ENCODE results near the gene NLRP6.
"Not testable (repeated sequence)": the region's sequence is repeated elsewhere in the genome, so short reads cannot be mapped to it uniquely, and the experiment has no call there.

The NLRP6 gene

GRCh38 chr11:284105-285020 lies 6.2 kb downstream of the NLRP6 start:
- no peaks in the 10 kb centered on the region for H3K79me2 ChIP-seq (ENCODE audit: insufficient read depth, low read depth)
- TF ChIP-seq, protein P1, sequence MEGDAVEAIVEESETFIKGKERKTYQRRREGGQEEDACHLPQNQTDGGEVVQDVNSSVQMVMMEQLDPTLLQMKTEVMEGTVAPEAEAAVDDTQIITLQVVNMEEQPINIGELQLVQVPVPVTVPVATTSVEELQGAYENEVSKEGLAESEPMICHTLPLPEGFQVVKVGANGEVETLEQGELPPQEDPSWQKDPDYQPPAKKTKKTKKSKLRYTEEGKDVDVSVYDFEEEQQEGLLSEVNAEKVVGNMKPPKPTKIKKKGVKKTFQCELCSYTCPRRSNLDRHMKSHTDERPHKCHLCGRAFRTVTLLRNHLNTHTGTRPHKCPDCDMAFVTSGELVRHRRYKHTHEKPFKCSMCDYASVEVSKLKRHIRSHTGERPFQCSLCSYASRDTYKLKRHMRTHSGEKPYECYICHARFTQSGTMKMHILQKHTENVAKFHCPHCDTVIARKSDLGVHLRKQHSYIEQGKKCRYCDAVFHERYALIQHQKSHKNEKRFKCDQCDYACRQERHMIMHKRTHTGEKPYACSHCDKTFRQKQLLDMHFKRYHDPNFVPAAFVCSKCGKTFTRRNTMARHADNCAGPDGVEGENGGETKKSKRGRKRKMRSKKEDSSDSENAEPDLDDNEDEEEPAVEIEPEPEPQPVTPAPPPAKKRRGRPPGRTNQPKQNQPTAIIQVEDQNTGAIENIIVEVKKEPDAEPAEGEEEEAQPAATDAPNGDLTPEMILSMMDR (conservative IDR thresholded peaks at IDR 0.05; ENCODE audit: low read depth, low read length): no peak
- H3K27ac ChIP-seq: no peak overlapping the region
- no peak overlapping the region for H3K4me3 ChIP-seq (IDR thresholded peaks at IDR 0.05; ENCODE audit: insufficient read depth, low read depth, low read length)
- peaks cover 31% of the 10 kb centered on the region for H3K27me3 ChIP-seq (ENCODE audit: insufficient read depth, low read depth)
- no peak overlapping the region for H2AFZ ChIP-seq (ENCODE audit: low read depth)
- no peak overlapping the region for H3K4me2 ChIP-seq
- no peaks in the 10 kb centered on the region for H4K20me1 ChIP-seq (ENCODE audit: insufficient read depth)
- no peak overlapping the region for H3K9ac ChIP-seq
- H3K36me3 ChIP-seq (ENCODE audit: insufficient read depth): no peaks in the 10 kb centered on the region
- H3K4me1 ChIP-seq (ENCODE audit: low read depth, poor library complexity, severe bottlenecking): no peaks in the 10 kb centered on the region

GRCh38 chr11:285021-285893 lies 7.0 kb downstream of the NLRP6 start:
- no peaks in the 10 kb centered on the region for H3K36me3 ChIP-seq (ENCODE audit: insufficient read depth)
- H3K4me2 ChIP-seq: no peak overlapping the region
- H2AFZ ChIP-seq (ENCODE audit: low read depth): no peak overlapping the region
- H3K27me3 ChIP-seq (ENCODE audit: insufficient read depth, low read depth): peaks cover 31% of the 10 kb centered on the region
- TF ChIP-seq, protein P1 (conservative IDR thresholded peaks at IDR 0.05; ENCODE audit: low read depth, low read length): no peak
- no peak overlapping the region for H3K9ac ChIP-seq
- H3K79me2 ChIP-seq (ENCODE audit: insufficient read depth, low read depth): no peaks in the 10 kb centered on the region
- H4K20me1 ChIP-seq (ENCODE audit: insufficient read depth): no peaks in the 10 kb centered on the region
- H3K27ac ChIP-seq: no peak overlapping the region
- H3K4me3 ChIP-seq (IDR thresholded peaks at IDR 0.05; ENCODE audit: insufficient read depth, low read depth, low read length): no peak overlapping the region
- H3K4me1 ChIP-seq (ENCODE audit: low read depth, poor library complexity, severe bottlenecking): no peaks in the 10 kb centered on the region

- H2AFZ ChIP-seq (ENCODE audit: low read depth): no peak overlapping the region
- H3K27me3 ChIP-seq (ENCODE audit: insufficient read depth, low read depth): peaks cover 31% of the 10 kb centered on the region
- H3K4me2 ChIP-seq: no peak overlapping the region
- no peaks in the 10 kb centered on the region for H3K4me1 ChIP-seq (ENCODE audit: low read depth, poor library complexity, severe bottlenecking)
- TF ChIP-seq, protein P1 (conservative IDR thresholded peaks at IDR 0.05; ENCODE audit: low read depth, low read length): no peak
- H3K9ac ChIP-seq: no peak overlapping the region
- H3K27ac ChIP-seq: no peak overlapping the region
- H3K79me2 ChIP-seq (ENCODE audit: insufficient read depth, low read depth): no peaks in the 10 kb centered on the region
- H4K20me1 ChIP-seq (ENCODE audit: insufficient read depth): no peaks in the 10 kb centered on the region
- no peak overlapping the region for H3K4me3 ChIP-seq (IDR thresholded peaks at IDR 0.05; ENCODE audit: insufficient read depth, low read depth, low read length)
- H3K36me3 ChIP-seq (ENCODE audit: insufficient read depth): no peaks in the 10 kb centered on the region
Observed at GRCh38 chr11:285894-286220, 7.7 kb downstream of the NLRP6 start.

GRCh38 chr11:286977-287820 lies 9.0 kb downstream of the NLRP6 start:
- not testable (repeated sequence) for H3K79me2 ChIP-seq (ENCODE audit: insufficient read depth, low read depth); H2AFZ ChIP-seq (ENCODE audit: low read depth); H4K20me1 ChIP-seq (ENCODE audit: insufficient read depth); H3K36me3 ChIP-seq (ENCODE audit: insufficient read depth); H3K27ac ChIP-seq; H3K4me2 ChIP-seq; H3K4me1 ChIP-seq (ENCODE audit: low read depth, poor library complexity, severe bottlenecking); H3K4me3 ChIP-seq (IDR thresholded peaks at IDR 0.05; ENCODE audit: insufficient read depth, low read depth, low read length); H3K9ac ChIP-seq
- H3K27me3 ChIP-seq (ENCODE audit: insufficient read depth, low read depth): peaks cover 22% of the 10 kb centered on the region
